ENCODE data around the gene HECTD4. TPM values are rescaled to one million over a fixed set of nuclear protein-coding genes. Genes with fewer than 3 reads are reported as not detected.

Gene HECTD4
- total RNA-seq, 1 experiment from 2014 or later: 31.2 TPM

DNA sequence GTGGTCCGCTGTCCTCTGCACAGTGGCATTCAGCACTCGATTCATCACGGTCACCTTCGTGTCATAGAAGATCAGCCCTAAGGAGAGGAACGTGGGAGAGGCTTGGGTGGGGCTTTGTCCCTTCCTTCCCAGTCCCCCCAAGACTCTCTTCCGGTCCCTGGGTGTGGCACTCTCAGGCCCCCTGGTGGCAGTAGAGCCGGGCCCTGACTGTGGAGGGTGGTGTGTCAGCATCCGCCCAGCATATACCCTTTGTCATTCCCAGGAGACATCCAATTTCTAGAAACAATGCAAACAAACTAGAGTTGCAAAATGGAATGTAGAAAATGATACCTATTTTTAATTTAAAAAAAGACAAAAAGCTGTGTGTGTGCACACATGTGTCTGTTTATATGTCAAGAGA is 211.9 kb downstream of the HECTD4 start:
- ChIA-PET RAD21 (ENCODE audit: low non-redundant PET in 1 of 2, low total read pairs in 2 of 2, uncharacterized antibody in 2 of 2, unreplicated experiment in 2 of 2) (no interaction called here), POLR2A (no interaction called here), CTCF (no interaction called here)
- H3K27ac ChIP-seq (ENCODE audit: low read depth, low read length): no peak overlapping the region
- BruUV-seq (replicated peaks): no TSS peak
- peak; percentile 77 for TF ChIP-seq RAD21 (IDR thresholded peaks at IDR 0.05; ENCODE audit: low read depth)
- TF ChIP-seq, protein P1, sequence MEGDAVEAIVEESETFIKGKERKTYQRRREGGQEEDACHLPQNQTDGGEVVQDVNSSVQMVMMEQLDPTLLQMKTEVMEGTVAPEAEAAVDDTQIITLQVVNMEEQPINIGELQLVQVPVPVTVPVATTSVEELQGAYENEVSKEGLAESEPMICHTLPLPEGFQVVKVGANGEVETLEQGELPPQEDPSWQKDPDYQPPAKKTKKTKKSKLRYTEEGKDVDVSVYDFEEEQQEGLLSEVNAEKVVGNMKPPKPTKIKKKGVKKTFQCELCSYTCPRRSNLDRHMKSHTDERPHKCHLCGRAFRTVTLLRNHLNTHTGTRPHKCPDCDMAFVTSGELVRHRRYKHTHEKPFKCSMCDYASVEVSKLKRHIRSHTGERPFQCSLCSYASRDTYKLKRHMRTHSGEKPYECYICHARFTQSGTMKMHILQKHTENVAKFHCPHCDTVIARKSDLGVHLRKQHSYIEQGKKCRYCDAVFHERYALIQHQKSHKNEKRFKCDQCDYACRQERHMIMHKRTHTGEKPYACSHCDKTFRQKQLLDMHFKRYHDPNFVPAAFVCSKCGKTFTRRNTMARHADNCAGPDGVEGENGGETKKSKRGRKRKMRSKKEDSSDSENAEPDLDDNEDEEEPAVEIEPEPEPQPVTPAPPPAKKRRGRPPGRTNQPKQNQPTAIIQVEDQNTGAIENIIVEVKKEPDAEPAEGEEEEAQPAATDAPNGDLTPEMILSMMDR (IDR thresholded peaks at IDR 0.05 in 2 of 3, conservative IDR thresholded peaks at IDR 0.05 in 1 of 3; ENCODE audit: borderline replicate concordance in 1 of 3, insufficient read depth in 1 of 3, low read depth in 2 of 3, low read length in 2 of 3): peak; percentile 49 to 75 (median 68)
- TF ChIP-seq, protein P2, sequence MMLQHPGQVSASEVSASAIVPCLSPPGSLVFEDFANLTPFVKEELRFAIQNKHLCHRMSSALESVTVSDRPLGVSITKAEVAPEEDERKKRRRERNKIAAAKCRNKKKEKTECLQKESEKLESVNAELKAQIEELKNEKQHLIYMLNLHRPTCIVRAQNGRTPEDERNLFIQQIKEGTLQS (IDR thresholded peaks at IDR 0.05): no peak
- no peak for TF ChIP-seq CEBPB (IDR thresholded peaks at IDR 0.05; ENCODE audit: low read depth)
- TF ChIP-seq YY1 (IDR thresholded peaks at IDR 0.05; ENCODE audit: extremely low read depth, insufficient replicate concordance, low read depth, low read length): no peak
- intact Hi-C loops (cut with micrococcal nuclease): no loop called here
- H2AFZ ChIP-seq (ENCODE audit: low read depth, low read length, poor library complexity, severe bottlenecking): no peak overlapping the region
- H3K36me3 ChIP-seq (ENCODE audit: control insufficient read depth in 1 of 2, insufficient read depth in 2 of 2, low read length in 2 of 2): no peaks in the 10 kb centered on the region; a peak in 1 of 4 replicates
- H3K9me3 ChIP-seq (ENCODE audit: control insufficient read depth in 1 of 2, insufficient read depth in 1 of 2, low read depth in 1 of 2, low read length in 2 of 2): no peaks in the 10 kb centered on the region
- no peak overlapping the region for H3K4me2 ChIP-seq (ENCODE audit: low read length)
- no peak overlapping the region for H3K4me3 ChIP-seq (replicated peaks in 1 of 2; ENCODE audit: low read depth in 1 of 2, low read length in 2 of 2)
- no peaks in the 10 kb centered on the region for H3K79me2 ChIP-seq (ENCODE audit: insufficient read depth, low read length)
- no peaks in the 10 kb centered on the region for H4K20me1 ChIP-seq (ENCODE audit: insufficient read depth)
- ATAC-seq: peak; percentile 89
- no peak for DNase-seq (ENCODE audit: low read depth, low spot score)
- no peak overlapping the region for H3K9ac ChIP-seq (ENCODE audit: low read length)
- H3K9me2 ChIP-seq (ENCODE audit: insufficient read depth): no peaks in the 10 kb centered on the region
- H3K27me3 ChIP-seq (ENCODE audit: insufficient read depth, low read length): no peaks in the 10 kb centered on the region
- H3K4me1 ChIP-seq (ENCODE audit: control insufficient read depth in 1 of 2, insufficient read depth in 2 of 2, low read length in 2 of 2): no peaks in the 10 kb centered on the region; a peak in 1 of 4 replicates

DNA sequence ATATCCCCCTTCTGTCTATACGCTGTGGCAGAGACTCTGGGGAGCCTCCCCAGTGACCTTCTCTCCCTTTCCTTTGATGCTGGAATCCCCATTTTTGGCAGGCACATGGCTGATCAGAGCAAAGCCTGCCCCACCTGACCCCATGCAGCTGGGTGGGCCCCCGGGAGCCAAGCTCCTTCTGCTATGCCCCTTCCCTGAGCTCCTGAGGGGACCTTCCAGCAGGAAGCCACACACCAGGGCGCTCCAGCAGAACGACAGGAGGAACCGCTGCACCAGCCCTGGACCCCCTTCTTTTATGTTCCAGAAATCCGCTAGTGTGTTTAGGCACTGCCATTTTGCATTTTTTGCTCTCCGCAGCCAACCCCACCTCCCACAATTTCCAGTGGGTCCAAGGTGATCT is 212.3 kb downstream of the HECTD4 start:
- Histone ChIP-seq H2AFZ (ENCODE audit: low read depth, low read length, poor library complexity, severe bottlenecking) (no peak overlapping the region), H3K9ac (ENCODE audit: low read length) (no peak overlapping the region), H3K36me3 (ENCODE audit: control insufficient read depth in 1 of 2, insufficient read depth in 2 of 2, low read length in 2 of 2) (no peaks in the 10 kb centered on the region; a peak in 1 of 4 replicates), H3K79me2 (ENCODE audit: insufficient read depth, low read length) (no peaks in the 10 kb centered on the region), H3K9me3 (ENCODE audit: control insufficient read depth in 1 of 2, insufficient read depth in 1 of 2, low read depth in 1 of 2, low read length in 2 of 2) (no peaks in the 10 kb centered on the region), H4K20me1 (ENCODE audit: insufficient read depth) (no peaks in the 10 kb centered on the region), H3K27ac (ENCODE audit: low read depth, low read length) (no peak overlapping the region), H3K4me2 (ENCODE audit: low read length) (no peak overlapping the region), H3K4me1 (ENCODE audit: control insufficient read depth in 1 of 2, insufficient read depth in 2 of 2, low read length in 2 of 2) (no peaks in the 10 kb centered on the region; a peak in 1 of 4 replicates), H3K27me3 (ENCODE audit: insufficient read depth, low read length) (no peaks in the 10 kb centered on the region), H3K4me3 (replicated peaks in 1 of 2; ENCODE audit: low read depth in 1 of 2, low read length in 2 of 2) (no peak overlapping the region), H3K9me2 (ENCODE audit: insufficient read depth) (no peaks in the 10 kb centered on the region)
- RAD21 ChIA-PET (ENCODE audit: low non-redundant PET in 1 of 2, low total read pairs in 2 of 2, uncharacterized antibody in 2 of 2, unreplicated experiment in 2 of 2): no interaction called here
- DNase-seq (ENCODE audit: low read depth, low spot score) (no peak), ATAC-seq (no peak)
- intact Hi-C loops (cut with micrococcal nuclease): no loop called here
- BruUV-seq (replicated peaks): no TSS peak
- CTCF ChIA-PET: no interaction called here
- POLR2A ChIA-PET: no interaction called here
- TF ChIP-seq RAD21 (IDR thresholded peaks at IDR 0.05; ENCODE audit: low read depth) (no peak), SRF (IDR thresholded peaks at IDR 0.05; ENCODE audit: low read depth) (no peak), YY1 (IDR thresholded peaks at IDR 0.05; ENCODE audit: extremely low read depth, insufficient replicate concordance, low read depth, low read length) (no peak), TCF7L2 (IDR thresholded peaks at IDR 0.05; ENCODE audit: borderline replicate concordance, extremely low read depth, insufficient read depth, insufficient read length) (no peak), CEBPB (IDR thresholded peaks at IDR 0.05; ENCODE audit: low read depth) (no peak), POLR2A (IDR thresholded peaks at IDR 0.05; ENCODE audit: borderline replicate concordance, extremely low read depth, insufficient read depth, insufficient read length) (no peak)
- TF ChIP-seq, protein P3, sequence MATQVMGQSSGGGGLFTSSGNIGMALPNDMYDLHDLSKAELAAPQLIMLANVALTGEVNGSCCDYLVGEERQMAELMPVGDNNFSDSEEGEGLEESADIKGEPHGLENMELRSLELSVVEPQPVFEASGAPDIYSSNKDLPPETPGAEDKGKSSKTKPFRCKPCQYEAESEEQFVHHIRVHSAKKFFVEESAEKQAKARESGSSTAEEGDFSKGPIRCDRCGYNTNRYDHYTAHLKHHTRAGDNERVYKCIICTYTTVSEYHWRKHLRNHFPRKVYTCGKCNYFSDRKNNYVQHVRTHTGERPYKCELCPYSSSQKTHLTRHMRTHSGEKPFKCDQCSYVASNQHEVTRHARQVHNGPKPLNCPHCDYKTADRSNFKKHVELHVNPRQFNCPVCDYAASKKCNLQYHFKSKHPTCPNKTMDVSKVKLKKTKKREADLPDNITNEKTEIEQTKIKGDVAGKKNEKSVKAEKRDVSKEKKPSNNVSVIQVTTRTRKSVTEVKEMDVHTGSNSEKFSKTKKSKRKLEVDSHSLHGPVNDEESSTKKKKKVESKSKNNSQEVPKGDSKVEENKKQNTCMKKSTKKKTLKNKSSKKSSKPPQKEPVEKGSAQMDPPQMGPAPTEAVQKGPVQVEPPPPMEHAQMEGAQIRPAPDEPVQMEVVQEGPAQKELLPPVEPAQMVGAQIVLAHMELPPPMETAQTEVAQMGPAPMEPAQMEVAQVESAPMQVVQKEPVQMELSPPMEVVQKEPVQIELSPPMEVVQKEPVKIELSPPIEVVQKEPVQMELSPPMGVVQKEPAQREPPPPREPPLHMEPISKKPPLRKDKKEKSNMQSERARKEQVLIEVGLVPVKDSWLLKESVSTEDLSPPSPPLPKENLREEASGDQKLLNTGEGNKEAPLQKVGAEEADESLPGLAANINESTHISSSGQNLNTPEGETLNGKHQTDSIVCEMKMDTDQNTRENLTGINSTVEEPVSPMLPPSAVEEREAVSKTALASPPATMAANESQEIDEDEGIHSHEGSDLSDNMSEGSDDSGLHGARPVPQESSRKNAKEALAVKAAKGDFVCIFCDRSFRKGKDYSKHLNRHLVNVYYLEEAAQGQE (IDR thresholded peaks at IDR 0.05; ENCODE audit: low read depth): no peak
- TF ChIP-seq, protein P2 (IDR thresholded peaks at IDR 0.05): no peak
- TF ChIP-seq, protein P4, sequence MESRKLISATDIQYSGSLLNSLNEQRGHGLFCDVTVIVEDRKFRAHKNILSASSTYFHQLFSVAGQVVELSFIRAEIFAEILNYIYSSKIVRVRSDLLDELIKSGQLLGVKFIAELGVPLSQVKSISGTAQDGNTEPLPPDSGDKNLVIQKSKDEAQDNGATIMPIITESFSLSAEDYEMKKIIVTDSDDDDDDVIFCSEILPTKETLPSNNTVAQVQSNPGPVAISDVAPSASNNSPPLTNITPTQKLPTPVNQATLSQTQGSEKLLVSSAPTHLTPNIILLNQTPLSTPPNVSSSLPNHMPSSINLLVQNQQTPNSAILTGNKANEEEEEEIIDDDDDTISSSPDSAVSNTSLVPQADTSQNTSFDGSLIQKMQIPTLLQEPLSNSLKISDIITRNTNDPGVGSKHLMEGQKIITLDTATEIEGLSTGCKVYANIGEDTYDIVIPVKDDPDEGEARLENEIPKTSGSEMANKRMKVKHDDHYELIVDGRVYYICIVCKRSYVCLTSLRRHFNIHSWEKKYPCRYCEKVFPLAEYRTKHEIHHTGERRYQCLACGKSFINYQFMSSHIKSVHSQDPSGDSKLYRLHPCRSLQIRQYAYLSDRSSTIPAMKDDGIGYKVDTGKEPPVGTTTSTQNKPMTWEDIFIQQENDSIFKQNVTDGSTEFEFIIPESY (IDR thresholded peaks at IDR 0.05; ENCODE audit: extremely low read depth, insufficient replicate concordance, low read length): no peak
